GM23248 (cell line): ENCODE measurements around the gene C18orf63.

Source experiments
- EZH2 ChIP-seq: fragments of 200-600 bp; sonication (generic); IDR thresholded peaks from 2 replicates; pipeline ENCODE4 v1.6.1; 2018; ENCODE audit warnings: antibody characterized with exemption, mild to moderate bottlenecking; ENCODE audit not compliant: insufficient read depth, poor library complexity, severe bottlenecking
- EZH2phosphoT487 ChIP-seq: fragments of 200-600 bp; sonication (generic); IDR thresholded peaks from 2 replicates; pipeline ENCODE4 v1.6.1; 2018; ENCODE audit warnings: antibody characterized with exemption, moderate library complexity, mild to moderate bottlenecking, low read depth; ENCODE audit not compliant: insufficient read depth

DNA sequence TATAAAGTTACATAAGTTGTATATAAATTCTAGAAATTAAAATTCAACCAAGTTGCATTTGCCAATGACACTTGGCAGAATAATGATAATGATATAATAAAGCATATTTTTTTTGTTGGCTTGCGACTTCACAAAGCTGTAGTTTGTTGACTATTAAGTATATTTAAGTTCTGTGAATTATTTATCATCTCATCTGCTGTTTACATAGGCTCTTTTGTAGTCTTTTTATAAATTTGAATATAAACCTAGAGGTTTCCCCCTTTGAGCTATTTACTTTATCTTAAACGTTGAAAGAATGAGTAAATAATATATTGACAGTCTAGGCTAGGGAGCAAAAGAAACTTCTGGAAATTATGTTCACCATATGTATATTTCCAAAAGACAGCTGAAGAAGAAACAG is 32.9 kb downstream of the C18orf63 start:
- TF ChIP-seq EZH2 = no peak
- no peak for TF ChIP-seq EZH2phosphoT487
